ENCODE data around the gene ACADVL. TPM values are rescaled to one million over a fixed set of nuclear protein-coding genes. Genes with fewer than 3 reads are reported as not detected.

ACADVL gene
- total RNA-seq, 1 donor from 2014 or later: 86.7 TPM

DNA sequence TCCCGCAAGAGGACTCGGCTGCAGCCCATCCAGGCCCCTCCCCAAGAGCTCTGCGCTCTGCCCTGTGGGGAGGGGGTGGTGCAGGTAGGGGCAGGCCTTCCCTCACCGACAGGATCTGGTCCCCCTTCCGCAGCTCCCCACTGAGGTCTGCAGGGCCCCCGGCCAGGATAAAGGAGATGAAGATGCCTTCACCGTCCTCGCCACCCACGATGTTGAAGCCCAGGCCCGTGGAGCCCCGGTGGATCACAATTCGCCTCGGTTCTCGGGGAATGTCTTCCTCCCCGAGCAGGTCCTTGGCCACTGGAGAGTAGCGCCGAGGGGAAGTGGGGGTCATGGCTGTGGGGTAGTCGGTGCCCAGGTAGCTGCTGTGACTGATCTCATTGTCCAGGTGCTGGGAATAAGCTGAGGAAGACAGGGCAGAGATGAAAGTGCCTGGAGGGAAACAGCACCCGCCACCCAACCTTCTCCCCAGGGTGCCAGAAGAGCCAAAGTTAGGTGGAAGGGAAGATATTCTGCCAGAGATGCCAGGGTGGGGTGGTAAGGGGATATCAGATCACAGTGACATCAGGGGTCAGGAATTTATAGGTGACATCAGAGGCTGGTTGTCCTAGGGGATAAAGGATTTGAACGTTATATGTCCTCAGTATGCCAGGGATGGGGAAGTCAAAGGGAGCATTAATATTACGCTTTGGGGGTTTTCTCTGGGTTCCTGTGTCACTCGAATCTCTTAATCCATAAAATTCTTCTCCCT lies 22.9 kb upstream of the ACADVL start:
- no peak for DNase-seq (ENCODE audit: low spot score)
- H3K27ac ChIP-seq: no peak overlapping the region
- H4K20me1 ChIP-seq (ENCODE audit: low read depth): peaks cover 4% of the 10 kb centered on the region
- no peak overlapping the region for H3K4me2 ChIP-seq
- H3K4me1 ChIP-seq: no peaks in the 10 kb centered on the region
- no peak overlapping the region for H3K9ac ChIP-seq
- H3K4me3 ChIP-seq: no peak overlapping the region
- peaks cover 4% of the 10 kb centered on the region for H3K36me3 ChIP-seq
- Mint-ChIP-seq H3K27ac (no peak overlapping the region), H3K36me3 (peaks cover 29% of the 10 kb centered on the region), H3K4me1 (peaks cover 10% of the 10 kb centered on the region), H3K9me3 (no peaks in the 10 kb centered on the region), H3K4me3 (no peak overlapping the region), H3K27me3 (ENCODE audit: insufficient read depth, low read depth) (peaks cover 7% of the 10 kb centered on the region)
- H2AFZ ChIP-seq (replicated peaks): no peak overlapping the region
- H3K27me3 ChIP-seq: no peaks in the 10 kb centered on the region
- no peak for TF ChIP-seq EZH2phosphoT487 (IDR thresholded peaks at IDR 0.05)
- no peak for TF ChIP-seq EZH2 (IDR thresholded peaks at IDR 0.05)
- TF ChIP-seq CTCF (IDR thresholded peaks at IDR 0.05): no peak
- no peaks in the 10 kb centered on the region for H3K79me2 ChIP-seq (ENCODE audit: low read depth)
- no peaks in the 10 kb centered on the region for H3K9me3 ChIP-seq (ENCODE audit: low read depth)
- peaks cover 3% of the 10 kb centered on the region for H3F3A ChIP-seq (ENCODE audit: low read depth)

DNA sequence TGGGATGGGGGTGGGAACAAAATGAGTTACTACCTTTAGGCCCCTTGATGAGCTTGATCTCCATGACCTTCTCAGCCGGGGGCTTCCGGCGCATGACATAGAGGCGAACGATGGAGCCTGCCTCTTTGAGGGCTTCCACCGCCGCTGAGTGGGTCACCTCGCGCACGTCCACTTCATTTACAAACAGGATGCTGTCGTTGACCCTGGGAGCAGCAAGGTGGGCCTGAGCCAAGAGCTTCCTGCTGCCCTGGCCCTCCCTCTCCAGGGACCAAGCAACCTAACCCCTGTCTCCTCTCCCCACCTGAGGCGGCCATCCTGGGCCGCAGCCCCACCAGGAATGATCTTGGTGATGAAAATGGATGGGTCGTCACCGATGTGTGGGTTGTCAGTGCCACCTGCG lies 16.3 kb upstream of the ACADVL start:
- peaks cover 23% of the 10 kb centered on the region for H3F3A ChIP-seq (ENCODE audit: low read depth)
- no peak overlapping the region for H3K4me3 ChIP-seq
- H3K4me1 ChIP-seq: peaks cover 25% of the 10 kb centered on the region
- H3K79me2 ChIP-seq (ENCODE audit: low read depth): peaks cover 32% of the 10 kb centered on the region
- Mint-ChIP-seq H3K4me1 (peaks cover 43% of the 10 kb centered on the region), H3K9me3 (no peaks in the 10 kb centered on the region), H3K36me3 (peaks cover 26% of the 10 kb centered on the region), H3K4me3 (peak overlapping the region; percentile 78), H3K27ac (no peak overlapping the region), H3K27me3 (ENCODE audit: insufficient read depth, low read depth) (peaks cover 2% of the 10 kb centered on the region)
- no peak overlapping the region for H2AFZ ChIP-seq (replicated peaks)
- no peak overlapping the region for H3K4me2 ChIP-seq
- no peak overlapping the region for H3K9ac ChIP-seq
- DNase-seq (ENCODE audit: low spot score): no peak
- H3K9me3 ChIP-seq (ENCODE audit: low read depth): no peaks in the 10 kb centered on the region
- TF ChIP-seq EZH2phosphoT487 (IDR thresholded peaks at IDR 0.05) (no peak), CTCF (IDR thresholded peaks at IDR 0.05) (no peak), EZH2 (IDR thresholded peaks at IDR 0.05) (no peak)
- H3K27me3 ChIP-seq: no peaks in the 10 kb centered on the region
- peaks cover 11% of the 10 kb centered on the region for H3K36me3 ChIP-seq
- H3K27ac ChIP-seq: no peak overlapping the region
- H4K20me1 ChIP-seq (ENCODE audit: low read depth): peaks cover 16% of the 10 kb centered on the region

DNA sequence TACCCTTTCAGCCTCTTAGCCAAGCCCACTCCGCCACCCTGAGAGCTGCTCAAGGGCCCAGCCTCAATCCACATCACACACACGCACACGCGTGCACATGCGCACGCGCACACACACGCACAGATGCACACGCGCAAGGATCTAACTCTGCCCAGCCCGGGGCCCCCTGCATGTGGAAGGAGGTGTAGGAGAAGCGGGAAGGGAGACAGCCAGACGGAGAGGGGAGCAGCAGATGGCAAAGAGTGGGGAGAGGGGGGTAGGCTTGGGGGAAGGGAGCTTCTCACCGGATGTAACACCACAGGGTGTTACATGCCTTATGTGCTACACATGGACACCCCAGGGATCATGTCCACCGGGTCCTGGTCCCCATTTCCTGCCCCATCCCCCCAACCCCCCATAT lies 15.4 kb upstream of the ACADVL start:
- Histone ChIP-seq H3K27ac (no peak overlapping the region), H3K4me2 (peak overlapping the region; percentile 76), H3F3A (ENCODE audit: low read depth) (peaks cover 32% of the 10 kb centered on the region), H3K79me2 (ENCODE audit: low read depth) (peaks cover 42% of the 10 kb centered on the region), H3K4me3 (peak overlapping the region; percentile 58), H3K36me3 (peaks cover 11% of the 10 kb centered on the region), H3K4me1 (peaks cover 34% of the 10 kb centered on the region), H2AFZ (replicated peaks) (no peak overlapping the region), H3K27me3 (no peaks in the 10 kb centered on the region), H3K9me3 (ENCODE audit: low read depth) (no peaks in the 10 kb centered on the region), H3K9ac (no peak overlapping the region), H4K20me1 (ENCODE audit: low read depth) (peaks cover 25% of the 10 kb centered on the region)
- DNase-seq (ENCODE audit: low spot score): no peak
- Mint-ChIP-seq H3K27me3 (ENCODE audit: insufficient read depth, low read depth) (peaks cover 2% of the 10 kb centered on the region), H3K4me3 (peak overlapping the region; percentile 78), H3K9me3 (no peaks in the 10 kb centered on the region), H3K4me1 (peaks cover 53% of the 10 kb centered on the region), H3K27ac (peak overlapping the region; percentile 90), H3K36me3 (peaks cover 26% of the 10 kb centered on the region)
- TF ChIP-seq CTCF (IDR thresholded peaks at IDR 0.05) (no peak), EZH2 (IDR thresholded peaks at IDR 0.05) (no peak)
